MM.1S (cell line): ENCODE measurements around the gene GOLGA6L1.
"Not testable (repeated sequence)": the region's sequence is repeated elsewhere in the genome, so short reads cannot be mapped to it uniquely, and the experiment has no call there.

ENCODE experiments used
- EZH2 ChIP-seq: fragments of 300-600 bp; sonication (generic); optimal IDR thresholded peaks from 2 replicates; pipeline ENCODE3; 2017; ENCODE audit warnings: low read depth, mild to moderate bottlenecking, antibody characterized with exemption, low read length, mixed read lengths
- TF ChIP-seq, protein P1 (sequence below): fragments of 300-600 bp; sonication (generic); IDR thresholded peaks from 2 replicates; pipeline ENCODE4 v1.5.1; 2016; ENCODE audit warnings: antibody characterized with exemption, low read length, mixed read lengths

DNA sequence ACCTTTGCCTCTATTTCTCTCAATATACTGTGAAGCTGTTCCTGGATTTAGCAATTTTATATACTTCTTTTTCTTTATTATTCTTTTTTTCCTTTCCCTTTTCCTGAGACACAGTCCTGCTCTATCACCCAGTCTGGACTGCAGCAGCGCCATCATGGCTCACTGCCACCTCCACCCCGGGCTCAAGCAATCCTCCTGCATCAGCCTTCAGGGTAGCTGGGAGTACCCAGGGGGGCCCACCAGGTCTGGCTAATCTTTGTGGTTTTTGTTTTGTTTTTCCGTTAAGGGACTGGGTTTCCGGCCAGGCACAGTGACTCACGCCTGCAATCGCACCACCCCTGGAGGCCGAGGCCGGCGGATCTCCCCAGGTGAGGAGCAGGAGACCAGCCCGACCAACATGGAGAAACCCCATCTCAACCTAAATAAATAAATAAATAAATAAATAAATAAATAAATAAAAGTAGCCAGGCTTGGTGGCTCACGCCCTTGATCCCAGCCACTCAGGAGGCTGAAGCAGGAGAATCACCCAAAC, 38.1 kb upstream of the GOLGA6L1 start:
- TF ChIP-seq, protein P1, sequence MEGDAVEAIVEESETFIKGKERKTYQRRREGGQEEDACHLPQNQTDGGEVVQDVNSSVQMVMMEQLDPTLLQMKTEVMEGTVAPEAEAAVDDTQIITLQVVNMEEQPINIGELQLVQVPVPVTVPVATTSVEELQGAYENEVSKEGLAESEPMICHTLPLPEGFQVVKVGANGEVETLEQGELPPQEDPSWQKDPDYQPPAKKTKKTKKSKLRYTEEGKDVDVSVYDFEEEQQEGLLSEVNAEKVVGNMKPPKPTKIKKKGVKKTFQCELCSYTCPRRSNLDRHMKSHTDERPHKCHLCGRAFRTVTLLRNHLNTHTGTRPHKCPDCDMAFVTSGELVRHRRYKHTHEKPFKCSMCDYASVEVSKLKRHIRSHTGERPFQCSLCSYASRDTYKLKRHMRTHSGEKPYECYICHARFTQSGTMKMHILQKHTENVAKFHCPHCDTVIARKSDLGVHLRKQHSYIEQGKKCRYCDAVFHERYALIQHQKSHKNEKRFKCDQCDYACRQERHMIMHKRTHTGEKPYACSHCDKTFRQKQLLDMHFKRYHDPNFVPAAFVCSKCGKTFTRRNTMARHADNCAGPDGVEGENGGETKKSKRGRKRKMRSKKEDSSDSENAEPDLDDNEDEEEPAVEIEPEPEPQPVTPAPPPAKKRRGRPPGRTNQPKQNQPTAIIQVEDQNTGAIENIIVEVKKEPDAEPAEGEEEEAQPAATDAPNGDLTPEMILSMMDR = not testable (repeated sequence)
- TF ChIP-seq EZH2 = not testable (repeated sequence)
